DND-41 (cell line): ENCODE data around the gene PDXK.

Experiments
- EZH2 ChIP-seq: IDR thresholded peaks from 3 replicates; pipeline ENCODE4 v1.6.1; 2012; ENCODE audit warnings: borderline replicate concordance, low read depth, mild to moderate bottlenecking, moderate library complexity, low read length, inconsistent platforms; ENCODE audit not compliant: severe bottlenecking
- TF ChIP-seq, protein P1 (sequence below): IDR thresholded peaks from 2 replicates; pipeline ENCODE4 v1.5.1; 2012; ENCODE audit warnings: borderline replicate concordance, low read length, moderate library complexity, mild to moderate bottlenecking; ENCODE audit not compliant: poor library complexity, severe bottlenecking; ENCODE audit errors: extremely low read depth

DNA sequence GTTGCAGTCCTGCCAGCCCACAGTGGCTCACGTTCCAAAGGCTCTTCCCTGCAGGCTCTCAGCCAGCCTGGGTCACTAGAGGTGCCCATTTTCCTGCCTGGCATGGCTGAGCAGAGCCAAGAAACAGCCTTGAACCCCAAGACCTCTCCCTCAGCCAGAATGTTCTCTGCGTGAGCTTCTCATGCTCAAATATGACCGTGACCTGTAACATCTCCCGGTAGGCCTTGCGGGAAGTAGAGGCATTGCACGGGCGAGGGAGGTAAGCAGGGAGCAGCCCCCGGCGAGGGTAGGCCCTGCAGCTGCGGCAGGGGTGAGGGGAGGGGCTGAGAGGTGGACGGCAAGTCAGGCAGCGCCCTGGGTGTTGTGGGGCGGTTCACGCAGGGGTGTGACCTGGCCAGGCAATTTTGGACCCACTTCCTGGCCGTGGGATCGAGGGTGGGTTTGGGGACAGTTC, 90.4 kb downstream of the PDXK start:
- TF ChIP-seq, protein P1, sequence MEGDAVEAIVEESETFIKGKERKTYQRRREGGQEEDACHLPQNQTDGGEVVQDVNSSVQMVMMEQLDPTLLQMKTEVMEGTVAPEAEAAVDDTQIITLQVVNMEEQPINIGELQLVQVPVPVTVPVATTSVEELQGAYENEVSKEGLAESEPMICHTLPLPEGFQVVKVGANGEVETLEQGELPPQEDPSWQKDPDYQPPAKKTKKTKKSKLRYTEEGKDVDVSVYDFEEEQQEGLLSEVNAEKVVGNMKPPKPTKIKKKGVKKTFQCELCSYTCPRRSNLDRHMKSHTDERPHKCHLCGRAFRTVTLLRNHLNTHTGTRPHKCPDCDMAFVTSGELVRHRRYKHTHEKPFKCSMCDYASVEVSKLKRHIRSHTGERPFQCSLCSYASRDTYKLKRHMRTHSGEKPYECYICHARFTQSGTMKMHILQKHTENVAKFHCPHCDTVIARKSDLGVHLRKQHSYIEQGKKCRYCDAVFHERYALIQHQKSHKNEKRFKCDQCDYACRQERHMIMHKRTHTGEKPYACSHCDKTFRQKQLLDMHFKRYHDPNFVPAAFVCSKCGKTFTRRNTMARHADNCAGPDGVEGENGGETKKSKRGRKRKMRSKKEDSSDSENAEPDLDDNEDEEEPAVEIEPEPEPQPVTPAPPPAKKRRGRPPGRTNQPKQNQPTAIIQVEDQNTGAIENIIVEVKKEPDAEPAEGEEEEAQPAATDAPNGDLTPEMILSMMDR: no peak
- TF ChIP-seq EZH2: no peak
